Cerebellar cortex (tissue), 1 donor: ENCODE data around the gene OR8B12.
"Not testable (repeated sequence)": the region's sequence is repeated elsewhere in the genome, so short reads cannot be mapped to it uniquely, and the experiment has no call there.

Experiments
- DNase-seq: peaks from one replicate; pipeline ENCODE4 v3.0.0-alpha.2; 2015; ENCODE audit warnings: low spot score

OR8B12 gene

GRCh38 chr11:124519850-124520549 is 23.5 kb downstream of the OR8B12 start:
- no peak for DNase-seq

- DNase-seq: no peak
Observed at GRCh38 chr11:124518989-124519451, 24.4 kb downstream of the OR8B12 start.

- DNase-seq: no peak
Observed at GRCh38 chr11:124517314-124517713, 26.1 kb downstream of the OR8B12 start.

- DNase-seq: not testable (repeated sequence)
Observed at GRCh38 chr11:124514675-124515074, 28.8 kb downstream of the OR8B12 start.

DNA sequence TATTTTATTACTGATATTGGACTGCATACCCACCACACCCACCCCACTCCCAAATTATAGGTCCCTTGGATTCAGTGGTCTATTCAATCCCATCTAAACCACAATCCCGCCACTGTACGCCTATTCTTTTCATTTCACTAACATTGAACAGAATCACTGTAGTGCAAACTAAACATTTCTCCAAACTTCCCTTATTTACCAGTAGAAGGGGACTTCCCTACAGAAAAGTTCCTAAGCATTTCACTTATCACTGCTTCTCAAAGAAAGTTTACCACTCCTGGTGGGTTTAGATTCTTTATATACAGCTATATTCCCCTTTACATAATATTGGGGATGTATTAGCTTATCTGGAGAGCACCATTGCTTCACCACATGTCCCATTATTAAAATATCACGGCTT is 29.3 kb downstream of the OR8B12 start:
- DNase-seq: no peak

- no peak for DNase-seq
Observed at GRCh38 chr11:124511745-124512144, 31.7 kb downstream of the OR8B12 start.

- DNase-seq: no peak
Observed at GRCh38 chr11:124510279-124510678, 33.2 kb downstream of the OR8B12 start.

DNA sequence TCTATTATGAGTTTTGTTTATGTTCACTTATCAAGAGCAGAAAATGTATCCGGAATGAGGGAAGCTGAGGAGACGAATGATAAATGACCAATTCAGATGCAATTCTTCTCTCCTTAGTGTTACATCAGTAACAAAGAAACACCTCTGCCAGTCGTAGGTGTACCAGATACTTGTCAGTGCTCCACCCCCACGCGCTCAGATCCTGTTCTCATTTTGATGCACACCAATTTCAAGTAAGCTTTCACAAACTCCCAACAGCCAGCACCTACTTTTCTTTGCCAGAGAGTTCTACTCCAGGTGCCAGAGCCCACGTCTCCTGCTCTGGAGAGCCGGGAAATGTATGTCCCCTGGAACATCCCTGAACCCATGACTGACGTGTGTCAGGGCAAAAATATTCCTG is 43.7 kb downstream of the OR8B12 start:
- DNase-seq: no peak

GRCh38 chr11:124493016-124493655 is 50.3 kb downstream of the OR8B12 start:
- no peak for DNase-seq
